NCI-H2227 treated with DMSO at 0.1 percent for 48 hours (cell line): ENCODE results near the gene SYNPO2L.
"Not testable (repeated sequence)": the region's sequence is repeated elsewhere in the genome, so short reads cannot be mapped to it uniquely, and the experiment has no call there.

Source experiments
- DNase-seq: peaks from one replicate; lab custom pipeline; 2025; lab: John Stamatoyannopoulos, UW

SYNPO2L gene

GRCh38 chr10:73623056-73623455 is 32.8 kb downstream of the SYNPO2L start:
- no peak for DNase-seq

GRCh38 chr10:73620974-73621373 is 34.9 kb downstream of the SYNPO2L start:
- DNase-seq = not testable (repeated sequence)

GRCh38 chr10:73617143-73617542 is 38.7 kb downstream of the SYNPO2L start:
- DNase-seq = not testable (repeated sequence)

GRCh38 chr10:73614720-73615119 is 41.1 kb downstream of the SYNPO2L start:
- no peak for DNase-seq

GRCh38 chr10:73609116-73609515 is 46.7 kb downstream of the SYNPO2L start:
- no peak for DNase-seq

- DNase-seq = peak; percentile 13
Measured at GRCh38 chr10:73601486-73601921, 54.3 kb downstream of the SYNPO2L start.

- DNase-seq = no peak
Measured at GRCh38 chr10:73597346-73597745, 58.5 kb downstream of the SYNPO2L start.
